Pancreas (tissue), 10 donors: ENCODE results near the gene BRSK1. TPM values are rescaled to one million over a fixed set of nuclear protein-coding genes. Genes with fewer than 3 reads are reported as not detected.

ENCODE experiments used
- ATAC-seq, 4 donors: fragments of 200-7000 bp; cut with Tn5 transposase; one replicate each; pipeline versions ENCODE4 v1.8.0 to v1.9.1; 2020; ENCODE audit warnings: mild to moderate bottlenecking in 4 of 4, moderate library complexity in 4 of 4
- DNase-seq, 6 donors: peaks; one replicate each; pipeline ENCODE4 v3.0.0-alpha.2; 2020
- FAIRE-seq: peaks from 2 replicates; lab custom pipeline; 2012; peaks lifted over from hg19 to GRCh38; lab: Jason Lieb, UNC
- H3K27ac ChIP-seq, 4 donors: fragments of 200-600 bp; sonication (generic); 1 replicate in 3 of 4; 2 replicates in 1 of 4; pipeline versions ENCODE4 v1.5.0 to v1.8.0; 2020
- H3K27me3 ChIP-seq, 4 donors: fragments of 200-600 bp; one replicate each; pipeline ENCODE4 v1.8.0; 2021
- H3K36me3 ChIP-seq, 3 donors: fragments of 200-600 bp; sonication (generic) in 1 of 3; one replicate each; pipeline versions ENCODE4 v1.5.0 to v1.8.0; 2020 to 2021
- H3K4me1 ChIP-seq, 3 donors: fragments of 200-600 bp; one replicate each; pipeline ENCODE4 v1.8.0; 2021
- H3K4me3 ChIP-seq, 4 donors: fragments of 200-600 bp; sonication (generic) in 2 of 4; one replicate each; pipeline versions ENCODE4 v1.5.0 to v1.8.0; 2020 to 2021
- H3K9me3 ChIP-seq, 4 donors: fragments of 200-600 bp; one replicate each; pipeline ENCODE4 v1.8.0; 2021
- CTCF ChIP-seq, 4 donors: fragments of 200-600 bp; sonication (generic) in 3 of 4; IDR thresholded peaks; one replicate each; pipeline versions ENCODE4 v1.5.0 to v1.8.0; 2021; ENCODE audit warnings: antibody characterized with exemption in 4 of 4
- WGBS, 2 donors: extraction: QIAGEN DNeasy Blood & Tissue Kit; methylation state at CpG; one replicate each; pipeline ENCODE4 v1.1.7; 2013; 5-methylcytosine and 5-hydroxymethylcytosine counted together
- intact Hi-C, 3 donors: fragments of 100-400 bp; cut with DNase I; formaldehyde crosslinking; loops; one replicate each; pipeline versions ENCODE4 v1.11.1 to v1.14.2; 2022
- polyA plus RNA-seq, 2 donors: library from polyadenylated mRNA; stranded (reverse); fragments of 200-250 nt; gene quantifications; one replicate each; pipeline ENCODE4 v1.2.3, GENCODE V29; 2013
- total RNA-seq, 6 donors: library from RNA; stranded (reverse); fragmentation: NEBNext Ultra II Directional in 4 of 6; extraction: Animal tissue kit (Norgen Biotek cat#: 25700) in 4 of 6; gene quantifications; one replicate each; pipeline versions ENCODE4 v1.2.1 to v1.2.4, GENCODE V29; 2021 to 2023
- donor health status: healthy with polysubstance abuse.
- donor health status: DM: no; HTN: no; CAD: no; lungs with moderate emphysema.
- donor health status: DM: no; HTN: no; CAD: no.
- donor health status: control.
- donor health status: control.
- donor health status: Bipolar disorder and iron deficiency.
- donor health status: DM: yes; HTN: yes; CAD: no.
- donor health status: DM: no; HTN: no; CAD: no.
- donor health status: DM: no; HTN: no; CAD: no.
- donor health status: DM: yes; HTN: yes; CAD: no.

Gene BRSK1
- total and polyA plus RNA-seq, 8 donors, result 0.46 to 9.2 (median 2.0) TPM

GRCh38 chr19:55272142-55272541 is 11.7 kb upstream of the BRSK1 start:
- Histone ChIP-seq H3K27ac (no peak overlapping the region), H3K27me3 (no peaks in the 10 kb centered on the region), H3K4me3 (no peak overlapping the region), H3K9me3 (no peaks in the 10 kb centered on the region), H3K36me3 (peaks cover 0 to 6% (median 0%) of the 10 kb centered on the region in 3 donors), H3K4me1 (no peaks in the 10 kb centered on the region)
- WGBS, 2 donors, result 93 to 95% methylated on average over 18 of the region's 18 CpGs
- intact Hi-C loops, result no loop called here
- ATAC-seq, result no peak
- no peak for TF ChIP-seq CTCF (IDR thresholded peaks at IDR 0.05)
- no peak for FAIRE-seq
- no peak for DNase-seq

GRCh38 chr19:55273978-55274707 is 9.7 kb upstream of the BRSK1 start:
- DNase-seq (no peak), FAIRE-seq (no peak), ATAC-seq (no peak)
- H3K36me3 ChIP-seq, result peaks cover 0 to 11% (median 0%) of the 10 kb centered on the region in 3 donors
- no peak for TF ChIP-seq CTCF (IDR thresholded peaks at IDR 0.05)
- no peak overlapping the region for H3K27ac ChIP-seq
- H3K9me3 ChIP-seq, result no peaks in the 10 kb centered on the region
- intact Hi-C loops, result no loop called here
- 91 to 95% methylated on average over 36 of the region's 36 CpGs for WGBS, 2 donors
- H3K27me3 ChIP-seq, result no peaks in the 10 kb centered on the region
- H3K4me3 ChIP-seq, result no peak overlapping the region
- peaks cover 4% of the 10 kb centered on the region in 3 donors for H3K4me1 ChIP-seq

- DNase-seq (no peak), ATAC-seq (no peak), FAIRE-seq (no peak)
- TF ChIP-seq CTCF (IDR thresholded peaks at IDR 0.05), result no peak
- H3K27ac ChIP-seq, result no peak overlapping the region
- 80 to 82% methylated on average over 17 of the region's 17 CpGs for WGBS, 2 donors
- H3K4me3 ChIP-seq, result no peak overlapping the region
- intact Hi-C loops, result no loop called here
- peaks cover 0 to 11% (median 0%) of the 10 kb centered on the region in 3 donors for H3K36me3 ChIP-seq
- H3K27me3 ChIP-seq, result no peaks in the 10 kb centered on the region
- peaks cover 5 to 8% (median 7%) of the 10 kb centered on the region in 3 donors for H3K4me1 ChIP-seq
- H3K9me3 ChIP-seq, result no peaks in the 10 kb centered on the region
Measured at GRCh38 chr19:55275851-55276719, 7.7 kb upstream of the BRSK1 start.

GRCh38 chr19:55276720-55277430 is 6.9 kb upstream of the BRSK1 start:
- no peaks in the 10 kb centered on the region for H3K9me3 ChIP-seq
- peaks cover 0 to 11% (median 0%) of the 10 kb centered on the region in 3 donors for H3K36me3 ChIP-seq
- H3K27ac ChIP-seq, result no peak overlapping the region
- H3K4me3 ChIP-seq, result no peak overlapping the region
- FAIRE-seq (no peak), DNase-seq (no peak), ATAC-seq (no peak)
- peaks cover 5 to 8% (median 7%) of the 10 kb centered on the region in 3 donors for H3K4me1 ChIP-seq
- TF ChIP-seq CTCF (IDR thresholded peaks at IDR 0.05), result no peak
- 86 to 88% methylated on average over 15 of the region's 15 CpGs for WGBS, 2 donors
- no peaks in the 10 kb centered on the region for H3K27me3 ChIP-seq
- intact Hi-C loops, result no loop called here
